ENCODE data around the gene LRRC7. TPM values are rescaled to one million over a fixed set of nuclear protein-coding genes. Genes with fewer than 3 reads are reported as not detected.

LRRC7 gene
- total and polyA plus RNA-seq, 2 of the 8 experiments (the other 6 are each of a cell fraction or from before 2014, with no cell fraction given), result 0.03 to 0.17 TPM

GRCh38 chr1:69744381-69744780 lies 176.7 kb downstream of the LRRC7 start (continued):
- TF ChIP-seq POLR2AphosphoS5 (IDR thresholded peaks at IDR 0.05; ENCODE audit: low read depth, low read length), result no peak
- TF ChIP-seq CTBP2 (IDR thresholded peaks at IDR 0.05; ENCODE audit: borderline replicate concordance, insufficient read depth, insufficient read length, low read length), result no peak
- TF ChIP-seq KDM5A (IDR thresholded peaks at IDR 0.05; ENCODE audit: low read length), result no peak
- no peak for TF ChIP-seq BACH1 (IDR thresholded peaks at IDR 0.05; ENCODE audit: low read length)
- no peak for TF ChIP-seq TBP (IDR thresholded peaks at IDR 0.05; ENCODE audit: low read depth, low read length)
